Measurements from ENCODE around the gene FARSB. TPM values are rescaled to one million over a fixed set of nuclear protein-coding genes. Genes with fewer than 3 reads are reported as not detected.

FARSB gene
- total RNA-seq, 1 experiment from 2014 or later, result 50.7 TPM

GRCh38 chr2:222663479-222663878, 7.6 kb upstream of the FARSB start:
- Histone ChIP-seq H3K27ac (ENCODE audit: low read depth, low read length) (no peak overlapping the region), H3K9me3 (ENCODE audit: control insufficient read depth in 1 of 2, insufficient read depth in 1 of 2, low read depth in 1 of 2, low read length in 2 of 2) (no peaks in the 10 kb centered on the region), H3K4me1 (ENCODE audit: control insufficient read depth in 1 of 2, insufficient read depth in 2 of 2, low read length in 2 of 2) (no peaks in the 10 kb centered on the region), H3K27me3 (ENCODE audit: insufficient read depth, low read length) (no peaks in the 10 kb centered on the region), H3K9ac (ENCODE audit: low read length) (no peak overlapping the region), H3K36me3 (ENCODE audit: control insufficient read depth in 1 of 2, insufficient read depth in 2 of 2, low read length in 2 of 2) (no peaks in the 10 kb centered on the region), H4K20me1 (ENCODE audit: insufficient read depth) (no peaks in the 10 kb centered on the region), H2AFZ (ENCODE audit: low read depth, low read length, poor library complexity, severe bottlenecking) (no peak overlapping the region), H3K79me2 (ENCODE audit: insufficient read depth, low read length) (no peaks in the 10 kb centered on the region), H3K4me2 (ENCODE audit: low read length) (no peak overlapping the region), H3K4me3 (replicated peaks in 1 of 2; ENCODE audit: low read depth in 1 of 2, low read length in 2 of 2) (no peak overlapping the region), H3K9me2 (ENCODE audit: insufficient read depth) (no peaks in the 10 kb centered on the region)
- ChIA-PET CTCF (no interaction called here), POLR2A (no interaction called here), RAD21 (ENCODE audit: low non-redundant PET in 1 of 2, low total read pairs in 2 of 2, uncharacterized antibody in 2 of 2, unreplicated experiment in 2 of 2) (no interaction called here)
- no peak for TF ChIP-seq CEBPB (IDR thresholded peaks at IDR 0.05; ENCODE audit: low read depth)
- TF ChIP-seq CBX3 (IDR thresholded peaks at IDR 0.05; ENCODE audit: low read depth), result no peak
- no peak for TF ChIP-seq REST (IDR thresholded peaks at IDR 0.05; ENCODE audit: low read depth)
- TF ChIP-seq JUND (IDR thresholded peaks at IDR 0.05), result no peak
- no peak for TF ChIP-seq SRF (IDR thresholded peaks at IDR 0.05; ENCODE audit: low read depth)
- no peak for TF ChIP-seq ZFX (IDR thresholded peaks at IDR 0.05)
- TF ChIP-seq MAX (IDR thresholded peaks at IDR 0.05), result no peak
- no peak for TF ChIP-seq POLR2A (IDR thresholded peaks at IDR 0.05; ENCODE audit: borderline replicate concordance, extremely low read depth, insufficient read depth, insufficient read length)
- no peak for TF ChIP-seq ZBTB33 (IDR thresholded peaks at IDR 0.05; ENCODE audit: extremely low read depth, insufficient replicate concordance, low read length)
- TF ChIP-seq RAD21 (IDR thresholded peaks at IDR 0.05; ENCODE audit: low read depth), result no peak
- no peak for TF ChIP-seq CTCF (IDR thresholded peaks at IDR 0.05 in 2 of 3, conservative IDR thresholded peaks at IDR 0.05 in 1 of 3; ENCODE audit: borderline replicate concordance in 1 of 3, insufficient read depth in 1 of 3, low read depth in 2 of 3, low read length in 2 of 3)
- TF ChIP-seq POLR2AphosphoS5 (IDR thresholded peaks at IDR 0.05; ENCODE audit: low read depth, low read length), result no peak
- TF ChIP-seq EZH2phosphoT487 (IDR thresholded peaks at IDR 0.05; ENCODE audit: borderline replicate concordance), result no peak
- TF ChIP-seq ELF1 (IDR thresholded peaks at IDR 0.05; ENCODE audit: borderline replicate concordance, low read depth), result no peak
- TF ChIP-seq EGR1 (IDR thresholded peaks at IDR 0.05; ENCODE audit: low read depth), result no peak
- TF ChIP-seq SIN3A (IDR thresholded peaks at IDR 0.05; ENCODE audit: low read depth), result no peak
- no peak for TF ChIP-seq TCF7L2 (IDR thresholded peaks at IDR 0.05; ENCODE audit: borderline replicate concordance, extremely low read depth, insufficient read depth, insufficient read length)
- no peak for TF ChIP-seq SP1 (IDR thresholded peaks at IDR 0.05; ENCODE audit: low read depth)
- no peak for TF ChIP-seq EZH2 (IDR thresholded peaks at IDR 0.05)
- ATAC-seq, result no peak
- intact Hi-C loops (cut with micrococcal nuclease), result no loop called here
- no peak for DNase-seq (ENCODE audit: low read depth, low spot score)
- no TSS peak for BruUV-seq (replicated peaks)
